ENCODE data around the gene GJD3. TPM values are rescaled to one million over a fixed set of nuclear protein-coding genes. Genes with fewer than 3 reads are reported as not detected.

Gene GJD3
- total RNA-seq, 1 experiment from 2014 or later, result not detected

GRCh38 chr17:40352237-40352778 lies 12.2 kb downstream of the GJD3 start:
- no peak for DNase-seq (ENCODE audit: low read depth)

GRCh38 chr17:40351359-40352236 lies 12.9 kb downstream of the GJD3 start:
- DNase-seq (ENCODE audit: low read depth), result peak; percentile 37

GRCh38 chr17:40350689-40351358 lies 13.7 kb downstream of the GJD3 start:
- no peak for DNase-seq (ENCODE audit: low read depth)

- peak; percentile 32 for DNase-seq (ENCODE audit: low read depth)
These were observed 14.4 kb downstream of the GJD3 start for GRCh38 chr17:40349895-40350688.

GRCh38 chr17:40349477-40349894 lies 15.1 kb downstream of the GJD3 start:
- no peak for DNase-seq (ENCODE audit: low read depth)

- no peak for DNase-seq (ENCODE audit: low read depth)
These were observed 15.7 kb downstream of the GJD3 start for GRCh38 chr17:40348562-40349476.

GRCh38 chr17:40348136-40348504 lies 16.4 kb downstream of the GJD3 start:
- DNase-seq (ENCODE audit: low read depth), result no peak

- DNase-seq (ENCODE audit: low read depth), result peak; percentile 36
These were observed 17.0 kb downstream of the GJD3 start for GRCh38 chr17:40347319-40348135.

GRCh38 chr17:40346765-40347158 lies 17.8 kb downstream of the GJD3 start:
- DNase-seq (ENCODE audit: low read depth), result no peak

GRCh38 chr17:40345994-40346764 lies 18.4 kb downstream of the GJD3 start:
- peak; percentile 86 for DNase-seq (ENCODE audit: low read depth)

GRCh38 chr17:40345161-40345993 lies 19.2 kb downstream of the GJD3 start:
- peak; percentile 59 for DNase-seq (ENCODE audit: low read depth)

GRCh38 chr17:40344421-40345160 lies 19.9 kb downstream of the GJD3 start:
- no peak for DNase-seq (ENCODE audit: low read depth)

- DNase-seq (ENCODE audit: low read depth), result peak; percentile 55
These were observed 21.1 kb downstream of the GJD3 start for GRCh38 chr17:40343219-40344119.

GRCh38 chr17:40342504-40343218 lies 21.9 kb downstream of the GJD3 start:
- DNase-seq (ENCODE audit: low read depth), result no peak

- DNase-seq (ENCODE audit: low read depth), result peak; percentile 63
These were observed 22.6 kb downstream of the GJD3 start for GRCh38 chr17:40341808-40342503.
